T-helper 1 cell treated with Interleukin-12 subunit alpha and Interleukin-12 subunit beta and Interleukin-4 antibody, amounts not matched to agents 30 μg/mL and 1 μg/mL, for 36 hours (primary cell): ENCODE data around the gene OOSP2.
"Not testable (repeated sequence)": the region's sequence is repeated elsewhere in the genome, so short reads cannot be mapped to it uniquely, and the experiment has no call there.

Experiments used
- H3K27ac Mint-ChIP-seq: one replicate; pipeline ENCODE4 v1.8.0; 2021; ENCODE audit warnings: mild to moderate bottlenecking, mixed read lengths
- H3K27me3 Mint-ChIP-seq: one replicate; pipeline ENCODE4 v1.8.0; 2021; ENCODE audit warnings: low read depth, mixed read lengths
- H3K36me3 Mint-ChIP-seq: one replicate; pipeline ENCODE4 v1.8.0; 2021; ENCODE audit warnings: low read depth, mixed read lengths
- H3K4me1 Mint-ChIP-seq: one replicate; pipeline ENCODE4 v1.8.0; 2021; ENCODE audit warnings: low read depth, mixed read lengths
- H3K4me3 Mint-ChIP-seq: one replicate; pipeline ENCODE4 v1.8.0; 2021; ENCODE audit warnings: mild to moderate bottlenecking, moderate library complexity, mixed read lengths
- H3K9me3 Mint-ChIP-seq: one replicate; pipeline ENCODE4 v1.8.0; 2021; ENCODE audit warnings: mixed read lengths

The OOSP2 gene, protein sequence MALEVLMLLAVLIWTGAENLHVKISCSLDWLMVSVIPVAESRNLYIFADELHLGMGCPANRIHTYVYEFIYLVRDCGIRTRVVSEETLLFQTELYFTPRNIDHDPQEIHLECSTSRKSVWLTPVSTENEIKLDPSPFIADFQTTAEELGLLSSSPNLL

GRCh38 chr11:60040109-60040508 is at the start of gene OOSP2:
OOSP2 (plus strand) TSS chr11:60040409; CDS start chr11:60040460, 51 bp downstream.
- Mint-ChIP-seq H3K36me3 (no peaks in the 10 kb centered on the region), H3K9me3 (no peaks in the 10 kb centered on the region), H3K4me3 (no peak within 1 kb of the TSS), H3K27ac (no peak within 1 kb of the TSS), H3K4me1 (no peaks in the 10 kb centered on the region), H3K27me3 (no peaks in the 10 kb centered on the region)

DNA sequence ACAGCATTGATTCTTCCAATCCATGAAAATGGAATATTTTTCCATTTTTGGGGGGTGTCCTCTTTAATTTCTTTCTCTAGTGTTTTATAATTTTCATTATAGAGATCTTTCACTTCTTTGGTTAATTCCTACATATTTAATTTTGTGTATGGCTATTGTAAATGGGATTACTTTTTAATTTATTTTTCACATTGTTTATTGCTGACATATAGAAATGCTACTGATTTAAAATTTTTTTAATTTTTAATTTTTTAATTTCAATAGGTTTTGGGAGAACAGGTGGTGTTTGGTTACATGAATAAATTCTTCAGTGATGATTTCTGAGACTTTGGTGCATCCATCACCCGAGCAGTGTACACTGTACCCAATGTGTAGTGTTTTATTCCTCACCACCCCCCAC is 49.8 kb upstream of the OOSP2 start:
- H3K27ac Mint-ChIP-seq = no peak overlapping the region
- H3K4me1 Mint-ChIP-seq = no peaks in the 10 kb centered on the region
- H3K9me3 Mint-ChIP-seq = peaks cover 19% of the 10 kb centered on the region
- H3K4me3 Mint-ChIP-seq = no peak overlapping the region
- no peaks in the 10 kb centered on the region for H3K36me3 Mint-ChIP-seq
- no peaks in the 10 kb centered on the region for H3K27me3 Mint-ChIP-seq

GRCh38 chr11:59992425-59992824 is 47.8 kb upstream of the OOSP2 start:
- Mint-ChIP-seq H3K4me3 (no peak overlapping the region), H3K4me1 (no peaks in the 10 kb centered on the region), H3K27ac (no peak overlapping the region), H3K36me3 (no peaks in the 10 kb centered on the region), H3K27me3 (no peaks in the 10 kb centered on the region), H3K9me3 (peaks cover 19% of the 10 kb centered on the region)

DNA sequence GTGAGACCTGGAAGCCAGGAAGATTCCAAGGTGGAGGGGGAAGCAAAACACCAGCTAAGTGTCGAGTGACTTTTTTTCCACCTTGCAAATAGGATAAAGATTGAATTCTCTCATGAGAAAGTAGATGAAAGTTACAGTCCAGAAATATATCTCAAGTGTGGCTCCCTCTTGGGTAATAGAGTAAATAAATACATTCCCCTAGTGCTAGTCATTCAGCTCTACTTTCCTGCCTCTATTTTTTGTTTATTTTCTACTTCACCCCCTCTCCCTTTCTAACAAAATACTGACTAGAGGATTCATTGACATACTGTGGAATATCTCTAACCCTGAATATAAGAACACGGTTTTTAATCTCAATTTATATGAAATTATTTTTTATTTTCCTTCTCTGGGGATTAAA is 42.4 kb upstream of the OOSP2 start:
- Mint-ChIP-seq H3K27me3 (no peaks in the 10 kb centered on the region), H3K27ac (no peak overlapping the region), H3K4me1 (no peaks in the 10 kb centered on the region), H3K9me3 (no peaks in the 10 kb centered on the region), H3K4me3 (no peak overlapping the region), H3K36me3 (no peaks in the 10 kb centered on the region)

GRCh38 chr11:59999691-60000090 is 40.5 kb upstream of the OOSP2 start:
- no peak overlapping the region for H3K4me3 Mint-ChIP-seq
- H3K4me1 Mint-ChIP-seq = no peaks in the 10 kb centered on the region
- H3K9me3 Mint-ChIP-seq = no peaks in the 10 kb centered on the region
- no peaks in the 10 kb centered on the region for H3K36me3 Mint-ChIP-seq
- no peak overlapping the region for H3K27ac Mint-ChIP-seq
- no peaks in the 10 kb centered on the region for H3K27me3 Mint-ChIP-seq

DNA sequence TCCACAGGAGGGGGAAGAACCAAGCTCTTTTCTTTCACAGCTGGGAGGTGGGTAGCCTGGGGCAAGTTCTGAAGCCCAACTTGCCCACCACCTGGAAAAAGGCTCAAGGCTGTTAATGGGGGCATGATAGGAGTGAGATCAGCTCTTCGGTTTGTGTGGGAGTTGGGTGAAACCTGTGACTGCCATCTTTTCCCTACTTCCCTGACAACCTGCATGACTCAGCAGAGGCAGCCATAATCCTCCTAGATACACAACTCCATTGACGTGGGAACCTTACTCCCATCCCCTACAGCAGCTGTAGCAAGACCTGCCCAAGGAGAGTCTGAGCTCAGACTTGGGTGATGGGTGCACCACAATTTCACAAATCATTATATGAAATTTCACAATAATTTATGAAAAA is 36.5 kb upstream of the OOSP2 start:
- Mint-ChIP-seq H3K27ac (no peak overlapping the region), H3K27me3 (no peaks in the 10 kb centered on the region), H3K9me3 (no peaks in the 10 kb centered on the region), H3K4me3 (no peak overlapping the region), H3K36me3 (no peaks in the 10 kb centered on the region), H3K4me1 (no peaks in the 10 kb centered on the region)

- no peaks in the 10 kb centered on the region for H3K36me3 Mint-ChIP-seq
- no peaks in the 10 kb centered on the region for H3K9me3 Mint-ChIP-seq
- H3K4me1 Mint-ChIP-seq = no peaks in the 10 kb centered on the region
- no peaks in the 10 kb centered on the region for H3K27me3 Mint-ChIP-seq
- no peak overlapping the region for H3K4me3 Mint-ChIP-seq
- H3K27ac Mint-ChIP-seq = no peak overlapping the region
These were observed 34.8 kb upstream of the OOSP2 start for GRCh38 chr11:60005360-60005759.

DNA sequence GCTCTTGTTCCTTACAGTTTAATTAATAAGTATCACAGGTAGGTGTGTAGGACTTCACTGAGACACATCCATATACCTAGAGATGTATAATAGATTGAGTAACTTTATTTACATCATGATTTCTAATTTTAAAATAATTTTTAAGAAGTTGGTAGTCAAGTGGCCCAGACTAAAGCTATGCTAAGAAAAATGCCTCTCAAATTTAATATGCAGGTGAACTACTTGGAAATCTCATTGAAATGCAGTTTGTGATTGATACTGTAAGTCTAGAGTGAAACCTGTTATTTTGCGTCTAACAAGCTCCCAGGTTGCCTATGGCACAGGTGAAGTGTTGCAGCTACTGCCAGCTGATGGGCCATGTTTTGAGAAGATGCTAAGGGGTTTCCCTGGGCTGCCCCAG is 23.3 kb upstream of the OOSP2 start, which contains the start of gene OOSP4B:
TSS of gene OOSP4B (plus strand) at position 301 of the 400 bp plus-strand sequence.
- Mint-ChIP-seq H3K27me3 (no peaks in the 10 kb centered on the region), H3K4me1 (no peaks in the 10 kb centered on the region), H3K36me3 (no peaks in the 10 kb centered on the region), H3K9me3 (no peaks in the 10 kb centered on the region), H3K27ac (no peak within 1 kb of the TSS), H3K4me3 (no peak within 1 kb of the TSS)

DNA sequence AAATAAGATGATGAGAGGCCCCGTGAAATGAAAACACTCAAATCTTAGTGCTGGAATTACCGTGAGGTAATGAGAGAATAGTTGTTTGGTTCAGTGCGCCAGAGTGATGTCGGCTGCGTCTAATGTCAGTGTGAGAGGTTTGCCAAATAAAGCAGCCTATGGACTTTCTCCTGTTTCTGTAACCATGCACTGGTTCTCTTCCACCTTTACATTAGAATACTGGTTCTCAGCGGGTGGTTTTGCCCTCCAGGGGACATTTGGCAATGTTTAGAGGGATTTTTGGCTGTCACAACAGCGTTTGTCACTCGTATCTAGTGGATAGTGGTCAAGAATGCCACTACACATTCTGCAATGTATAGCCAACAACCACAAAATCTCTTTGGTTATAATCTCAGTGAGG is 22.2 kb upstream of the OOSP2 start:
- Mint-ChIP-seq H3K36me3 (no peaks in the 10 kb centered on the region), H3K9me3 (no peaks in the 10 kb centered on the region), H3K27me3 (no peaks in the 10 kb centered on the region), H3K27ac (no peak overlapping the region), H3K4me1 (no peaks in the 10 kb centered on the region), H3K4me3 (no peak overlapping the region)

GRCh38 chr11:60020376-60020775 is 19.8 kb upstream of the OOSP2 start:
- not testable (repeated sequence) for H3K36me3 Mint-ChIP-seq

GRCh38 chr11:60029015-60029632 is 11.1 kb upstream of the OOSP2 start:
- no peak overlapping the region for H3K4me3 Mint-ChIP-seq
- no peaks in the 10 kb centered on the region for H3K27me3 Mint-ChIP-seq
- no peaks in the 10 kb centered on the region for H3K9me3 Mint-ChIP-seq
- H3K4me1 Mint-ChIP-seq = no peaks in the 10 kb centered on the region
- no peaks in the 10 kb centered on the region for H3K36me3 Mint-ChIP-seq
- no peak overlapping the region for H3K27ac Mint-ChIP-seq

More at GRCh38 chr11:60020376-60020775, 19.8 kb upstream of the OOSP2 start:
- not testable (repeated sequence) for H3K4me1 Mint-ChIP-seq, H3K9me3 Mint-ChIP-seq, H3K27ac Mint-ChIP-seq, H3K27me3 Mint-ChIP-seq, H3K4me3 Mint-ChIP-seq

DNA sequence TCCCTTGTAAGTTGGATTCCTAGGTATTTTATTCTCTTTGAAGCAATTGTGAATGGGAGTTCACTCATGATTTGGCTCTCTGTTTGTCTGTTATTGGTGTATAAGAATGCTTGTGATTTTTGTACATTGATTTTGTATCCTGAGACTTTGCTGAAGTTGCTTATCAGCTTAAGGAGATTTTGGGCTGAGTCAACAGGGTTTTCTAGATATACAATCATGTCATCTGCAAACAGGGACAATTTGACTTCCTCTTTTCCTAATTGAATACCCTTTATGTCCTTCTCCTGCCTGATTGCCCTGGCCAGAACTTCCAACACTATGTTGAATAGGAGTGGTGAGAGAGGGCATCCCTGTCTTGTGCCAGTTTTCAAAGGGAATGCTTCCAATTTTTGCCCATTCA is 10.2 kb downstream of the OOSP2 start:
- H3K27ac Mint-ChIP-seq, H3K4me3 Mint-ChIP-seq, H3K36me3 Mint-ChIP-seq, H3K27me3 Mint-ChIP-seq, H3K4me1 Mint-ChIP-seq, H3K9me3 Mint-ChIP-seq: not testable (repeated sequence)

DNA sequence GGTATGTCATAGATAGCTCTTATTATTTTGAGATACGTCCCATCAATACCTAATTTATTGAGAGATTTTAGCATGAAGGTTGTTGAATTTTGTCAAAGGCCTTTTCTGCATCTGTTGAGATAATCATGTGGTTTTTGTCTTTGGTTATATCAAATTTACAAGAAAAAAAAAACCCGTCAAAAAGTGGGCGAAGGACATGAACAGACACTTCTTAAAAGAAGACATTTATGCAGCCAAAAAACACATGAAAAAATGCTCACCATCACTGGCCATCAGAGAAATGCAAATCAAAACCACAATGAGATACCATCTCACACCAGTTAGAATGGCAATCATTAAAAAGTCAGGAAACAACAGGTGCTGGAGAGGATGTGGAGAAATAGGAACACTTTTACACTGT is 10.6 kb downstream of the OOSP2 start:
- H3K4me1 Mint-ChIP-seq, H3K27me3 Mint-ChIP-seq, H3K4me3 Mint-ChIP-seq, H3K27ac Mint-ChIP-seq, H3K36me3 Mint-ChIP-seq, H3K9me3 Mint-ChIP-seq: not testable (repeated sequence)

DNA sequence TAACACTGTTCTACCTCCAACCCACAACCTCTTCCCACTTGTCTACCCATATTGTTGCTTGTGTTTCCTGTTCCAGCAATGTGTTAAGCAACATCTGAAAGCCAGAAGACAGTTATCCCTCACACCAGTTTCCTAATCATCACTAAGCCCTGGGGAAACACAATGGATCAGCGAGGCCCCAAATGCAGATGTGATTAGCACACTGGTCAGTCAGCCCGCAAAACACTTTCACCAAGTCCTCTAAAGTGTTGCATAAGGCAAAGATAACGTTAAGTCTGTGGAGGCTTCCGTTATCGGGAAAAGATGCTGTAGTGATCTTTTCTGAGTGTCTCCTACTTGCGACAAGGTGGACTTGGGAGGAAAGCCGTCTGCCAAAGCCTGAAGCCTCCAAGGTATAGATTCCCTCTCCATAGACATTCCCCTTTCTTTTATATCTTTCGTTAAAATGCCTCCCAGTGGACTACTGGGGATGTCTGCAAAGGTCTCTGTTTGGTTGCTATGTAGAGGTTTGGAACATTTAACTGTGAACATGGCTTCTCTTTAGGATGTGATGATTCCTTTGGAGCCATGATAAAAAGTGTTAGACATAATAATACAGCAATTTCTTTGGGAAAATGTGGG is 16.2 kb downstream of the OOSP2 start, which contains the start of gene MS4A3:
TSS of gene MS4A3 (plus strand) at position 317 of the 621 bp plus-strand sequence. CDS start 4,496 bp downstream, outside the sequence.
- peaks cover 1% of the 10 kb centered on the region for H3K4me1 Mint-ChIP-seq
- peaks cover 4% of the 10 kb centered on the region for H3K9me3 Mint-ChIP-seq
- no peak within 1 kb of the TSS for H3K27ac Mint-ChIP-seq
- H3K4me3 Mint-ChIP-seq = no peak within 1 kb of the TSS
- no peaks in the 10 kb centered on the region for H3K36me3 Mint-ChIP-seq
- H3K27me3 Mint-ChIP-seq = no peaks in the 10 kb centered on the region

- Mint-ChIP-seq H3K36me3 (no peaks in the 10 kb centered on the region), H3K4me1 (peaks cover 1% of the 10 kb centered on the region), H3K4me3 (no peak overlapping the region), H3K27me3 (no peaks in the 10 kb centered on the region), H3K9me3 (peaks cover 4% of the 10 kb centered on the region), H3K27ac (no peak overlapping the region)
These were observed 18.8 kb downstream of the OOSP2 start for GRCh38 chr11:60059052-60059451.
